GM12891 (cell line): ENCODE data around the gene CHIA.

Experiments used
- POLR2A ChIP-seq: IDR thresholded peaks from 2 replicates; pipeline ENCODE4 v1.6.1; 2011; ENCODE audit warnings: low read depth, low read length, control low read depth
- POLR2AphosphoS5 ChIP-seq: IDR thresholded peaks from 2 replicates; pipeline ENCODE4 v1.6.1; 2011; ENCODE audit warnings: low read depth, low read length, control low read depth

GRCh38 chr1:111318523-111318922 is 27.9 kb downstream of the CHIA start:
- no peak for TF ChIP-seq POLR2A
- TF ChIP-seq POLR2AphosphoS5: no peak
